Lower lobe of right lung (tissue), 2 donors: ENCODE results near the gene RTP5. TPM values are rescaled to one million over a fixed set of nuclear protein-coding genes. Genes with fewer than 3 reads are reported as not detected.

Experiments used
- ATAC-seq, 2 donors: fragments of 200-7000 bp; cut with Tn5 transposase; one replicate each; pipeline ENCODE4 v1.9.1; 2020 to 2022; ENCODE audit warnings: mild to moderate bottlenecking in 2 of 2, moderate library complexity in 2 of 2
- DNase-seq: peaks from one replicate; pipeline ENCODE4 v3.0.0-alpha.2; 2020
- H3K27ac ChIP-seq: fragments of 200-600 bp; one replicate; pipeline ENCODE4 v1.8.0; 2022
- H3K27me3 ChIP-seq: fragments of 200-600 bp; one replicate; pipeline ENCODE4 v1.8.0; 2022; ENCODE audit warnings: low read depth
- H3K36me3 ChIP-seq: fragments of 200-600 bp; one replicate; pipeline ENCODE4 v1.8.0; 2022; ENCODE audit warnings: mild to moderate bottlenecking
- H3K4me1 ChIP-seq: fragments of 200-600 bp; one replicate; pipeline ENCODE4 v1.8.0; 2022
- H3K4me3 ChIP-seq: fragments of 200-600 bp; one replicate; pipeline ENCODE4 v1.8.0; 2022; ENCODE audit warnings: mild to moderate bottlenecking
- H3K9me3 ChIP-seq: fragments of 200-600 bp; one replicate; pipeline ENCODE4 v1.8.0; 2022
- intact Hi-C: fragments of 100-400 bp; cut with DNase I; formaldehyde crosslinking; loops from one replicate; pipeline ENCODE4 v1.11.0; 2022
- total RNA-seq: library from RNA; stranded (reverse); fragmentation: NEBNext Ultra II Directional; extraction: Animal tissue kit (Norgen Biotek cat#: 25700); gene quantifications from one replicate; pipeline ENCODE4 v1.2.1, GENCODE V29; 2021
- TF ChIP-seq, protein P1 (sequence below): fragments of 200-600 bp; IDR thresholded peaks from one replicate; pipeline ENCODE4 v1.8.0; 2022; ENCODE audit warnings: antibody characterized with exemption, mild to moderate bottlenecking
- donor health status: DM: no; HTN: yes; CAD: no; lungs with severe emphysema.

The RTP5 gene
- total RNA-seq, 1 donor from 2014 or later, result not detected

DNA sequence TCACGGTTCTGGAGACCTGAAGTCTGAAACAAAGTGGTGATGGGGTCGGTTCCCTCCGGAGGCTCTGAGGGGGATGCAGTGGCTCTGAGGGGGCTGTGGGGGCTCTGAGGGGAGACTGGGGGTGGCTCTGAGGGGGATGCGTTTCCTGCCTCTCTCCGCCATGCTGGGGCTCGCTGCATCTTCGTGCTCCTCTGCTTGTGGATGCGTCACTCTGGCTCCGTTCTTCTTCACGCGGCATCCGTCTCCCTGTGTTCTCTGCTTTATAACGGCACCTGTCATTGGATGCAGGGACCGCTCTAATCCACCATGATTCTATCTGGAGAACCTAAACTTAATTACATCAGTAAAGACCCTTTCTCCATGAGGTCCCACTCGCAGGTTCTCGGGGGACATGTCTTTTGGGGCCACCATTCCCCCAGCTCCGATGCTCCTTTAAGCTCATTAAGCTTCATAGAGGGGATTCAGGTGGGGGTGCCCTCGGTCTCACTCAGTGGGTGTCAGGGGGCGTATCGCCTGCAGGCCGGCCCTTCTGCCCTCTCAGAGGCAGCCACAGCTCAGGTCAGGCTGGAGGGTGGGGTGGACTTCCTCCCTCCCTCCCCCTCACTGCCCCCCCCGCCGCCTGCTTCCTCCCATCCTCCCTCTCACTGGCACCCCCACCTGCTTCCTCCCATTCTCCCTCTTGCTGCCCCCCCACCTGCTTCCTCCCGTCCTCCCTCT, 18.4 kb downstream of the RTP5 start:
- no peak overlapping the region for H3K27ac ChIP-seq
- H3K4me1 ChIP-seq, result peaks cover 4% of the 10 kb centered on the region
- ATAC-seq (no peak), DNase-seq (no peak)
- H3K27me3 ChIP-seq, result no peaks in the 10 kb centered on the region
- H3K36me3 ChIP-seq, result no peaks in the 10 kb centered on the region
- TF ChIP-seq, protein P1, sequence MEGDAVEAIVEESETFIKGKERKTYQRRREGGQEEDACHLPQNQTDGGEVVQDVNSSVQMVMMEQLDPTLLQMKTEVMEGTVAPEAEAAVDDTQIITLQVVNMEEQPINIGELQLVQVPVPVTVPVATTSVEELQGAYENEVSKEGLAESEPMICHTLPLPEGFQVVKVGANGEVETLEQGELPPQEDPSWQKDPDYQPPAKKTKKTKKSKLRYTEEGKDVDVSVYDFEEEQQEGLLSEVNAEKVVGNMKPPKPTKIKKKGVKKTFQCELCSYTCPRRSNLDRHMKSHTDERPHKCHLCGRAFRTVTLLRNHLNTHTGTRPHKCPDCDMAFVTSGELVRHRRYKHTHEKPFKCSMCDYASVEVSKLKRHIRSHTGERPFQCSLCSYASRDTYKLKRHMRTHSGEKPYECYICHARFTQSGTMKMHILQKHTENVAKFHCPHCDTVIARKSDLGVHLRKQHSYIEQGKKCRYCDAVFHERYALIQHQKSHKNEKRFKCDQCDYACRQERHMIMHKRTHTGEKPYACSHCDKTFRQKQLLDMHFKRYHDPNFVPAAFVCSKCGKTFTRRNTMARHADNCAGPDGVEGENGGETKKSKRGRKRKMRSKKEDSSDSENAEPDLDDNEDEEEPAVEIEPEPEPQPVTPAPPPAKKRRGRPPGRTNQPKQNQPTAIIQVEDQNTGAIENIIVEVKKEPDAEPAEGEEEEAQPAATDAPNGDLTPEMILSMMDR, result no peak
- intact Hi-C loops, result no loop called here
- H3K9me3 ChIP-seq, result no peaks in the 10 kb centered on the region
- H3K4me3 ChIP-seq, result no peak overlapping the region

DNA sequence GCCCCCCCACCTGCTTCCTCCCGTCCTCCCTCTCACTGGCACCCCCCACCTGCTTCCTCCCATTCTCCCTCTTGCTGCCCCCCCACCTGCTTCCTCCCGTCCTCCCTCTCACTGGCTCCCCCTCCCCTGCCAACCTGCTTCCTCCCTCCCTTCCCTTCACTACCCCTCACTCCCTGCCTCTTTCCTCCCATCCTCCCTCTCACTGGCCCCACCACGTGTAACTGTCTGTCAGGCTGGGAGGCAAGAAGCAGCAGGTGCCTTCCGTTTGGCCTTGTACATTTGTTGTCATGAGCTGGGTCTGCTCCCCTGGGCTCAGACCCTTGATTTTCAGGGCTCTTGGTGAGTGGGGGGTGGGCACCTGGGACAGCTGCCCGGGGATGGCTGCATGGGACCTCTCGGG, 19.1 kb downstream of the RTP5 start:
- no peak overlapping the region for H3K27ac ChIP-seq
- no peaks in the 10 kb centered on the region for H3K36me3 ChIP-seq
- H3K9me3 ChIP-seq, result no peaks in the 10 kb centered on the region
- no peak overlapping the region for H3K4me3 ChIP-seq
- DNase-seq (no peak), ATAC-seq (no peak)
- H3K27me3 ChIP-seq, result no peaks in the 10 kb centered on the region
- H3K4me1 ChIP-seq, result no peaks in the 10 kb centered on the region
- TF ChIP-seq, protein P1, result no peak
- intact Hi-C loops, result no loop called here

DNA sequence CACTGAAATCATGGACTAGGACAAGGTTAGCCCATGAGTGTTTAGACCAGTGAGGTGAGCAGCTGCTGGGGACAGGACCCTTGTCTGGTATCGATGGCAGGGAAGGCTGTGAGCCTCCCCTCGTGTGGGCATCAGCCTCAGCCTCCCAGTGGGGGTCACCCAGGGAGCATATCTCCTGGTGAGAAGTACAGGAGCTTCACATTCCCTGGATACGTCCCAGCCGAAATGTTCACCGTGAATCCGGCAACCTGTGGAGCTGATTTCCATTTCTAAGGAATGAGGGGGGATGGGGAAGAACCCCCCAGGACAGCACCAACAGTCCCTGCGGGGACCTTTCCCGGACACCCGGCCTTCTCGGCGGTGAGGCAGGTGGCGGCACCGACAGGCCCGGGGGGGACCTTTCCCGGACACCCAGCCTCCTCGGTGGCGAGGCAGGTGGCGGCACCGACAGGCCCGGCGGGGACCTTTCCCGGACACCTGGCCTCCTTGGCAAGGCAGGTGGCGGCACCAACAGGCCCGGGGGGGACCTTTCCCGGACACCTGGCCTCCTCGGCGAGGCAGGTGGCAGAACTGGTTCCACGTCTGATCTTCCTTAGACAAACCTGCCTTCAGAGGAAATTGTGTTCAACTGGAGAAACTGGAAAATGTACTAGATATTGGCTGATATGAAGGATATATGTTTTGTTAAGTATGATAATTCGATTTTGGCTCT, 21.2 kb downstream of the RTP5 start:
- DNase-seq, result peak; percentile 39
- no peak overlapping the region for H3K27ac ChIP-seq
- ATAC-seq, result no peak
- H3K4me3 ChIP-seq, result no peak overlapping the region
- TF ChIP-seq, protein P1, result no peak
- intact Hi-C loops, result no loop called here
- H3K9me3 ChIP-seq, result no peaks in the 10 kb centered on the region
- no peaks in the 10 kb centered on the region for H3K36me3 ChIP-seq
- no peaks in the 10 kb centered on the region for H3K27me3 ChIP-seq
- H3K4me1 ChIP-seq, result no peaks in the 10 kb centered on the region

DNA sequence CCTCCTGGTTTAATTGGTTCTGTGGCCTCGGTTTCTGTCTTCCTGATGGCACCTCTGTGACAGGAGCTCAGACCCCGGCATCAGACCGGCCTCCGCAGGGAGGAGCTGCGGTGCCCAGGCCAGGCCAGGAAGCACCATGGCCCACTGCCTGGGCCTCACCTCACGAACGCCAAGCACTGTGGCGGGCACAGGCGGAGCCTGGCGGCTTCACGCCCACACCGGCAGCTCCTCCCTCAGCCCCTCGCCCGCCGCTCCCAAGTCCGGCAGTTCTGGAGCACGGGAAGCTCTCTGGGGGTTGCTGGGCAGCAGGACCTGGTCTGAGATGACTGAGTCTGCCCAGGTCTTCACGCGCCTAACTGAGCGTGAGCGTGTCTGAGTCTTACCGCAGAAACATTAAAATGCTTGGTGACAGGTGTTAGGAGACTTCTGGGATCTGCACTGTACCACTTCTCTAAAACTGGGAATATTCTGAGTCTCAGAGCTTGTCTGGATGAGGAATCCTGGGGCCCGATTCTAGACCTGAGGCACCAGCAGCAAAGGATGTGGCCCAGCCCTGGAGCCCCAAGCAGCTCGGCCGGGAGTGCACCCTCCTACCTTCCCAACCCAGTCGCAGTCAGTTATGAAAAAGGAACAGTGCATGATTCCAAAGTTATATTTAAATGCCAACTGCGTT, 21.9 kb downstream of the RTP5 start:
- DNase-seq, result peak; percentile 29
- H3K27ac ChIP-seq, result no peak overlapping the region
- no peak for ATAC-seq

DNA sequence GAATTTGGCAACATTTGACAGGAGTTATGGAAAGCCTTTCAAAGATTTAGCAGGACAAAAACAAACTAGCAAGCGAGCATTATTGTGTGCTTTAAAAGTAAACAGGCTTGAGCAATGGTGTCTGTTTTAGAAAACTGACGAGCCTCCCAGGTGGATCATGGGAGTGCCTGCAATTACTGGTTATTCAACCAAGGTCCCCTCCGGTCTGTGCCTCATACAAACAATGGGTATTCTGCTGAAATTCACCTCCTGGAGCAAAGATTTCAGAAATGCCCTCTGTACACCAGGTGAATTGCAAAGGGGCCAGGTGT, 22.4 kb downstream of the RTP5 start:
- no peak for DNase-seq
- TF ChIP-seq, protein P1, result no peak
- ATAC-seq, result no peak
- Histone ChIP-seq H3K4me3 (no peak overlapping the region), H3K4me1 (no peaks in the 10 kb centered on the region), H3K27ac (no peak overlapping the region), H3K36me3 (no peaks in the 10 kb centered on the region), H3K27me3 (no peaks in the 10 kb centered on the region), H3K9me3 (no peaks in the 10 kb centered on the region)
- intact Hi-C loops, result no loop called here

More for the DNA sequence above, 21.9 kb downstream of the RTP5 start:
- TF ChIP-seq, protein P1, result no peak
- Histone ChIP-seq H3K4me3 (no peak overlapping the region), H3K27me3 (no peaks in the 10 kb centered on the region), H3K36me3 (no peaks in the 10 kb centered on the region), H3K4me1 (no peaks in the 10 kb centered on the region), H3K9me3 (no peaks in the 10 kb centered on the region)
- intact Hi-C loops, result no loop called here
